Activated CD4-positive, alpha-beta T cell treated with anti-CD3 and anti-CD28 coated beads for 36 hours (primary cell): ENCODE measurements around the gene GH1. TPM values are rescaled to one million over a fixed set of nuclear protein-coding genes. Genes with fewer than 3 reads are reported as not detected.
"Not testable (repeated sequence)": the region's sequence is repeated elsewhere in the genome, so short reads cannot be mapped to it uniquely, and the experiment has no call there.

Experiments
- ATAC-seq: fragments of 200-7000 bp; cut with Tn5 transposase; one replicate; pipeline ENCODE4 v1.10.0; 2021; ENCODE audit warnings: mild to moderate bottlenecking, moderate library complexity
- CTCF ChIA-PET: fragments of 350-600 bp; sonication (Branson Sonifier 250); formaldehyde crosslinking; loops from one replicate; lab custom pipeline; 2021; ENCODE audit warnings: antibody characterized with exemption; lab: Charles Lee
- POLR2A ChIA-PET: fragments of 350-600 bp; sonication (Branson Sonifier 250); formaldehyde crosslinking; loops from one replicate; lab custom pipeline; 2021; ENCODE audit warnings: antibody characterized with exemption, inconsistent platforms; lab: Charles Lee
- DNase-seq: peaks from one replicate; pipeline ENCODE4 v3.0.0-alpha.2; 2020
- H3K27ac Mint-ChIP-seq: one replicate; pipeline ENCODE4 v1.8.0; 2021; ENCODE audit warnings: mixed read lengths
- H3K27me3 Mint-ChIP-seq: one replicate; pipeline ENCODE4 v1.8.0; 2021; ENCODE audit warnings: mixed read lengths
- H3K36me3 Mint-ChIP-seq: one replicate; pipeline ENCODE4 v1.8.0; 2021; ENCODE audit warnings: low read depth, mixed read lengths
- H3K4me1 Mint-ChIP-seq: one replicate; pipeline ENCODE4 v1.8.0; 2021; ENCODE audit warnings: mixed read lengths
- H3K4me3 Mint-ChIP-seq: one replicate; pipeline ENCODE4 v1.8.0; 2021; ENCODE audit warnings: mild to moderate bottlenecking, moderate library complexity, mixed read lengths
- H3K9me3 Mint-ChIP-seq: one replicate; pipeline ENCODE4 v1.8.0; 2021; ENCODE audit warnings: low read depth, mixed read lengths
- intact Hi-C, 2 experiments: fragments of 100-400 bp; cut with DNase I in 1 of 2; cut with micrococcal nuclease in 1 of 2; formaldehyde crosslinking; loops; one replicate each; pipeline versions ENCODE4 v1.14.2 to v1.15.1; 2022 to 2024; cut with DNase I, micrococcal nuclease
- total RNA-seq, 2 experiments: library from RNA; stranded (reverse); gene quantifications; one replicate each; pipeline ENCODE4 v1.2.3, GENCODE V29; 2021

The GH1 gene
- total RNA-seq, 2 experiments from 2014 or later, result 0.28 TPM; not detected in 1

GRCh38 chr17:63922402-63922801, 3.8 kb upstream of the GH1 start:
- H3K27me3 Mint-ChIP-seq, POLR2A ChIA-PET, H3K4me3 Mint-ChIP-seq, H3K4me1 Mint-ChIP-seq, H3K9me3 Mint-ChIP-seq, DNase-seq, H3K36me3 Mint-ChIP-seq, intact Hi-C loops, ATAC-seq, H3K27ac Mint-ChIP-seq: not testable (repeated sequence)
- CTCF ChIA-PET, result interaction anchor here (0.9 kb wide), 1 partner anchor 57 kb away, joined by 3 read pairs; no protein-coding TSS in a partner anchor

GRCh38 chr17:63920779-63921178, 2.1 kb upstream of the GH1 start:
- DNase-seq, H3K4me1 Mint-ChIP-seq, H3K27ac Mint-ChIP-seq, H3K4me3 Mint-ChIP-seq, intact Hi-C loops, POLR2A ChIA-PET, H3K36me3 Mint-ChIP-seq, H3K9me3 Mint-ChIP-seq, H3K27me3 Mint-ChIP-seq, ATAC-seq: not testable (repeated sequence)
- CTCF ChIA-PET, result interaction anchor here (0.7 to 4.1 kb wide), 8 partner anchors 24 to 213 kb away, joined by 3 to 34 read pairs (median 11); no protein-coding TSS in a partner anchor

DNA sequence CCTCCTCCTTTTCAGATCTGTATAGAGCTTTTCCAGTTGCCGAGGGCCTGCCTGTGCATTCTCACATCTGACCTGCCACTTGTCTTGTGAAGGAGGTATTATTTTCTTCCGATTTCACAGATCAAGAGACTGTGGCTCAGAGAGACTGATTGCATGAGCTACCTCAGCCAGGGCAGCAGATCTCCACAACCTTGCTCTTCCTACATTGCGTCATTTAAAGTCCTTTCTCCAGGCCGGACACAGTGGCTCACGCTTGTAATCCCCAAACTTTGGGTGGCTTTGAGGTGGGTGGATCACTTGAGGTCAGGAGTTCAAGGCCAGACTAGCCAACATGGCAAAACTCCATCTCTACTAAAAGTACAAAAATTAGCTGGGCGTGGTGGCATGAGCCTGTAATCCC, 1.4 kb upstream of the GH1 start:
- H3K4me3 Mint-ChIP-seq, H3K9me3 Mint-ChIP-seq, H3K36me3 Mint-ChIP-seq, DNase-seq, H3K27ac Mint-ChIP-seq, intact Hi-C loops, H3K4me1 Mint-ChIP-seq, POLR2A ChIA-PET, ATAC-seq, H3K27me3 Mint-ChIP-seq: not testable (repeated sequence)
- CTCF ChIA-PET, result interaction anchor here (0.7 to 4.1 kb wide), 35 partner anchors 8 to 229 kb away, joined by 3 to 34 read pairs (median 5); partner anchors contain the start of genes CD79B and ICAM2

GRCh38 chr17:63919311-63919723, 678 bp upstream of the GH1 start:
- Mint-ChIP-seq H3K4me1 (peaks cover 6% of the 10 kb centered on the region), H3K36me3 (no peaks in the 10 kb centered on the region), H3K9me3 (no peaks in the 10 kb centered on the region), H3K27ac (no peak overlapping the region), H3K27me3 (no peaks in the 10 kb centered on the region), H3K4me3 (no peak overlapping the region)
- DNase-seq (peak; percentile 84), ATAC-seq (peak; percentile 99)
- ChIA-PET CTCF (interaction anchor here (0.6 to 4.1 kb wide), 42 partner anchors 9 to 458 kb away, joined by 3 to 34 read pairs (median 5); partner anchors contain the start of genes CD79B and ICAM2), POLR2A (interaction anchor here (0.5 kb wide), 1 partner anchor 214 kb away, joined by 3 read pairs; no protein-coding TSS in a partner anchor)
- intact Hi-C loops, result loop anchor here (1.0 to 10.0 kb wide), 7 partner anchors 27 to 365 kb away; partner anchors contain the start of gene PRR29 (in 1 of the 2)

DNA sequence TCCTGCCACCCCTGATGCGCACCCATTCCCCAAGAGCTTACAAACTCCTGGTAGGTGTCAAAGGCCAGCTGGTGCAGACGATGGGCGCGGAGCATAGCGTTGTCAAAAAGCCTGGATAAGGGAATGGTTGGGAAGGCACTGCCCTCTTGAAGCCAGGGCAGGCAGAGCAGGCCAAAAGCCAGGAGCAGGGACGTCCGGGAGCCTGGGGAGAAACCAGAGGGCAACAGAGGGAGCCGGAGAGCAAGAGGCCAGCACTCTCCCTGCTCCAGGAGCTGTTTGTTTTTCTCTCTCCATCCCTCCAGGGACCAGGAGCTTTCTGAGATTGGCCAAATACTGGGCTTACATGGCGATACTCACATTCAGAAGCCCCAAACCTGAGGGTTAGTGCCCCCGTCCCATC, 334 bp downstream of the GH1 start:
- H3K27me3 Mint-ChIP-seq, result no peaks in the 10 kb centered on the region
- POLR2A ChIA-PET, result no interaction called here
- DNase-seq (no peak), ATAC-seq (no peak)
- no peaks in the 10 kb centered on the region for H3K9me3 Mint-ChIP-seq
- CTCF ChIA-PET, result interaction anchor here (0.7 to 4.1 kb wide), 14 partner anchors 11 to 276 kb away, joined by 3 to 34 read pairs (median 8); partner anchors contain the start of gene CD79B
- no peak overlapping the region for H3K27ac Mint-ChIP-seq
- intact Hi-C loops, result loop anchor here (2.0 to 10.0 kb wide), 3 partner anchors 80 to 366 kb away; partner anchors contain the start of gene PRR29 (in 1 of the 2)
- no peak overlapping the region for H3K4me3 Mint-ChIP-seq
- H3K36me3 Mint-ChIP-seq, result no peaks in the 10 kb centered on the region
- H3K4me1 Mint-ChIP-seq, result peaks cover 6% of the 10 kb centered on the region

DNA sequence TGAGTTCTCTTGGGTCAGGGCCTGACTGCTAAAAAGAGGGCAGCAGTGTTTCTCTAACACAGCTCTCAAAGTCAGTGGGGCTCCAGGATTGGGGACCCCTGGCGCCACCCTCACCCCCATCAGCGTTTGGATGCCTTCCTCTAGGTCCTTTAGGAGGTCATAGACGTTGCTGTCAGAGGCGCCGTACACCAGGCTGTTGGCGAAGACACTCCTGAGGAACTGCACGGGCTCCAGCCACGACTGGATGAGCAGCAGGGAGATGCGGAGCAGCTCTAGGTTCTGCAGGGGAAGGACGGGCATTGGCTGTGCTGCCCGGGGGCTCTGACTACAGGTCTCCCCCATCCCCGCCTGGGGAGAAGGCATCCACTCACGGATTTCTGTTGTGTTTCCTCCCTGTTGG, 993 bp downstream of the GH1 start:
- Mint-ChIP-seq H3K27ac (no peak overlapping the region), H3K27me3 (no peaks in the 10 kb centered on the region), H3K4me3 (no peak overlapping the region), H3K36me3 (no peaks in the 10 kb centered on the region), H3K4me1 (peaks cover 6% of the 10 kb centered on the region), H3K9me3 (no peaks in the 10 kb centered on the region)
- ChIA-PET CTCF (interaction anchor here (0.7 to 4.1 kb wide), 7 partner anchors 10 to 228 kb away, joined by 3 to 32 read pairs (median 3); no protein-coding TSS in a partner anchor), POLR2A (no interaction called here)
- ATAC-seq, result no peak
- DNase-seq, result no peak
- intact Hi-C loops, result loop anchor here (2.0 to 10.0 kb wide), 3 partner anchors 81 to 367 kb away; partner anchors contain the start of gene PRR29 (in 1 of the 2)

- POLR2A ChIA-PET, H3K4me3 Mint-ChIP-seq, H3K36me3 Mint-ChIP-seq, ATAC-seq, H3K4me1 Mint-ChIP-seq, H3K27me3 Mint-ChIP-seq, H3K9me3 Mint-ChIP-seq, H3K27ac Mint-ChIP-seq, DNase-seq: not testable (repeated sequence)
- intact Hi-C loops, result loop anchor here in 1 of 2 experiments (10.0 kb wide), 1 partner anchor 368 kb away; no protein-coding TSS in a partner anchor
- CTCF ChIA-PET, result interaction anchor here (1.2 to 1.5 kb wide), 4 partner anchors 11 to 229 kb away, joined by 3 to 7 read pairs (median 3); no protein-coding TSS in a partner anchor
Observed at GRCh38 chr17:63917206-63917605, 1.4 kb downstream of the GH1 start.

- Mint-ChIP-seq H3K36me3 (no peaks in the 10 kb centered on the region), H3K4me3 (no peak overlapping the region), H3K9me3 (no peaks in the 10 kb centered on the region), H3K27ac (no peak overlapping the region), H3K27me3 (no peaks in the 10 kb centered on the region), H3K4me1 (peaks cover 6% of the 10 kb centered on the region)
- no peak for ATAC-seq
- no peak for DNase-seq
- CTCF ChIA-PET, result interaction anchor here (1.2 to 2.2 kb wide), 4 partner anchors 11 to 229 kb away, joined by 3 to 8 read pairs (median 3); no protein-coding TSS in a partner anchor
- POLR2A ChIA-PET, result no interaction called here
- intact Hi-C loops, result loop anchor here in 1 of 2 experiments (10.0 kb wide), 1 partner anchor 368 kb away; no protein-coding TSS in a partner anchor
Observed at GRCh38 chr17:63916566-63917185, 2.0 kb downstream of the GH1 start.

DNA sequence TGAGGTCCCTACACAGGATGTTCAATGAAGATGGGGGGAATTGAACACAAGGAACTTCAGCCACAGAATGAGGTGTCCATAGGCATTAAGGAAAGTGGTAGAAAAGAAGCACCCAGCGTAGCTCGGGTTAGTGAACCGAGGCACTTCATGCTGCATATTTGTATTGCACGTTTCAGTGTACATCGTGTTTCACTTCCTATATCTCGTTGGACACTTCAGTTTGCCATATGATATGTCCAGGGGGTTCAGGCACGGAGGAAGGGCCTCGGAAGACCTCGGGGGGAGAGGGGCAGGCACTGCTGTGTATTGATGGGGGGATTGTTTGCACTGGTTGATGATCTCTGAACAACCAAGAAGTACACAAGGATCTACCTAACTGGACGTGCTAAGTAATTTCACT, 2.9 kb downstream of the GH1 start:
- H3K9me3 Mint-ChIP-seq, H3K4me1 Mint-ChIP-seq, H3K36me3 Mint-ChIP-seq, DNase-seq, H3K27ac Mint-ChIP-seq, H3K4me3 Mint-ChIP-seq, ATAC-seq, POLR2A ChIA-PET, H3K27me3 Mint-ChIP-seq: not testable (repeated sequence)
- intact Hi-C loops, result loop anchor here in 1 of 2 experiments (10.0 kb wide), 1 partner anchor 369 kb away; no protein-coding TSS in a partner anchor
- CTCF ChIA-PET, result interaction anchor here (0.6 to 2.2 kb wide), 3 partner anchors 110 to 220 kb away, joined by 3 to 8 read pairs (median 6); no protein-coding TSS in a partner anchor

DNA sequence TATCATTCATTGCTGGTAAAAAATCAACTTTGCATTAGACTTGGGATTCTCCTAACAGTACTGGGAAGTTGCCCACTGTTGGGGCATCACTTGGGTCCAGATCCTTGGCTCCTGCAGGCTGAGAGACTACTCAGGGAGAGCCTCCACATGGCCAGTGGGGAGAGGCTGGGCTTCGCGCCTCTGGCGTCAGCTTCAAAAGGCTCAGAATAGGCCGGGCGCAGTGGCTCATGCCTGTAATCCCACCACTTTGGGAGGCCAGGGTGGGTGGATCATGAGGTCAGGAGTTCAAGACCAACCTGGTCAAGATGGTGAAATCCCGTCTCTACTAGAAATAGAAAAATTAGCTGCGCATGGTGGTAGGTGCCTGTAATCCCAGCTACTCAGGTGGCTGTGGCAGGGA, 4.2 kb downstream of the GH1 start:
- peaks cover 3% of the 10 kb centered on the region for H3K4me1 Mint-ChIP-seq
- CTCF ChIA-PET, result interaction anchor here (2.2 to 2.5 kb wide), 2 partner anchors 32 to 219 kb away, joined by 8 to 11 read pairs; no protein-coding TSS in a partner anchor

GRCh38 chr17:63911657-63912100, 7.0 kb downstream of the GH1 start:
- Mint-ChIP-seq H3K9me3 (no peaks in the 10 kb centered on the region), H3K4me3 (no peak overlapping the region), H3K27me3 (no peaks in the 10 kb centered on the region), H3K27ac (no peak overlapping the region), H3K4me1 (no peaks in the 10 kb centered on the region), H3K36me3 (no peaks in the 10 kb centered on the region)
- peak; percentile 78 for ATAC-seq
- POLR2A ChIA-PET, result no interaction called here
- DNase-seq, result peak; percentile 80
- intact Hi-C loops, result loop anchor here (2.0 to 10.0 kb wide), 3 partner anchors 221 to 373 kb away; no protein-coding TSS in a partner anchor
- CTCF ChIA-PET, result interaction anchor here (0.6 to 2.4 kb wide), 22 partner anchors 8 to 738 kb away, joined by 3 to 9 read pairs (median 4); partner anchors contain the start of genes ICAM2 and PRR29

More for the DNA sequence above, 4.2 kb downstream of the GH1 start:
- intact Hi-C loops, result loop anchor here in 1 of 2 experiments (10.0 kb wide), 1 partner anchor 370 kb away; no protein-coding TSS in a partner anchor
- H3K36me3 Mint-ChIP-seq, result no peaks in the 10 kb centered on the region
- H3K27ac Mint-ChIP-seq, result no peak overlapping the region
- H3K4me3 Mint-ChIP-seq, result no peak overlapping the region
- ATAC-seq (no peak), DNase-seq (no peak)
- H3K9me3 Mint-ChIP-seq, result no peaks in the 10 kb centered on the region
- H3K27me3 Mint-ChIP-seq, result no peaks in the 10 kb centered on the region
- POLR2A ChIA-PET, result no interaction called here
